Chondrocyte (in vitro differentiated cells): ENCODE measurements around the gene MAGEL2. TPM values are rescaled to one million over a fixed set of nuclear protein-coding genes. Genes with fewer than 3 reads are reported as not detected.

Source experiments
- DNase-seq: peaks from one replicate; pipeline ENCODE4 v3.0.0; 2021; ENCODE audit warnings: mixed read lengths, low spot score
- H3K27ac Mint-ChIP-seq: one replicate; pipeline ENCODE4 v1.8.0; 2021; ENCODE audit warnings: mild to moderate bottlenecking, moderate library complexity, mixed read lengths; ENCODE audit not compliant: unreplicated experiment
- H3K27me3 Mint-ChIP-seq: 2 replicates; pipeline ENCODE4 v1.8.0; 2021; ENCODE audit warnings: low read depth, mixed read lengths
- H3K36me3 Mint-ChIP-seq: 2 replicates; pipeline ENCODE4 v1.8.0; 2021; ENCODE audit warnings: low read depth, mixed read lengths
- H3K4me1 Mint-ChIP-seq: 2 replicates; pipeline ENCODE4 v1.8.0; 2021; ENCODE audit warnings: low read depth, mild to moderate bottlenecking, mixed read lengths
- H3K4me3 Mint-ChIP-seq: one replicate; pipeline ENCODE4 v1.8.0; 2021; ENCODE audit warnings: mild to moderate bottlenecking, moderate library complexity, mixed read lengths; ENCODE audit not compliant: unreplicated experiment
- H3K9me3 Mint-ChIP-seq: 2 replicates; pipeline ENCODE4 v1.8.0; 2021; ENCODE audit warnings: low read depth, mixed read lengths
- CTCF ChIP-seq: fragments of 200-600 bp; sonication (generic); IDR thresholded peaks from 2 replicates; pipeline ENCODE4 v1.5.0; 2021; ENCODE audit warnings: antibody characterized with exemption, mild to moderate bottlenecking, moderate library complexity
- total RNA-seq: library from RNA; stranded (reverse); gene quantifications from 3 replicates; pipeline ENCODE4 v1.2.1, GENCODE V29; 2021

The MAGEL2 gene
- total RNA-seq, 1 donor from 2014 or later = 6.9 TPM

- DNase-seq = no peak
- no peak for TF ChIP-seq CTCF
- Mint-ChIP-seq H3K4me3 (no peak overlapping the region), H3K4me1 (no peaks in the 10 kb centered on the region), H3K27ac (no peak overlapping the region), H3K36me3 (no peaks in the 10 kb centered on the region), H3K9me3 (peaks cover 9% of the 10 kb centered on the region), H3K27me3 (no peaks in the 10 kb centered on the region)
Observed at GRCh38 chr15:23594252-23594770, 53.4 kb downstream of the MAGEL2 start.

Other genes with a start within 250 kb of the MAGEL2 start
- not detected in 3 replicates for gene GOLGA6L2, start 200.6 kb downstream of the MAGEL2 start, total RNA-seq
- gene MKRN3, start 82.2 kb downstream of the MAGEL2 start, total RNA-seq = not detected in 3 replicates
- gene NDN, start 39.4 kb upstream of the MAGEL2 start, total RNA-seq = 44.3 to 50.4 TPM (median 44.5 TPM) in 3 replicates